ENCODE measurements around the gene MS4A3. TPM values are rescaled to one million over a fixed set of nuclear protein-coding genes. Genes with fewer than 3 reads are reported as not detected.

The MS4A3 gene
- total RNA-seq, 1 donor from 2014 or later = not detected

DNA sequence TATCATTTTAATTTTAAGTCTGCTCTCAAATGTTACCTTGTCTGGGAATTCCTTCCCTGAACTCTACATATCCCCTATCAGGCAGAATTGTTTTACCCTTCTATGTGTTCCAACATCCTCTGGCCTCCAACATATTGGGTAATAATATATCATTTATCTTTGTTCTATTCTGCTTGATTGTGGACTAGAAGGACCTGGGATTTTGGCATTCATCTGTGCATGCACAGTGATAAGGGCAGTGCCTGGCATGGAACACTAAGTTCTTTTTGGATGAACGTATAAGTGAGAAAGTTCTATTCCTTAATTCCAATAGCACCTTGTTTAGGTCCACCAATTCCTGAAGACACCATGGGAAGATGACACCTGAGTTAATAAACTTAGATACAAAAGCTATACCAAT is 30.8 kb downstream of the MS4A3 start:
- FAIRE-seq = no peak

DNA sequence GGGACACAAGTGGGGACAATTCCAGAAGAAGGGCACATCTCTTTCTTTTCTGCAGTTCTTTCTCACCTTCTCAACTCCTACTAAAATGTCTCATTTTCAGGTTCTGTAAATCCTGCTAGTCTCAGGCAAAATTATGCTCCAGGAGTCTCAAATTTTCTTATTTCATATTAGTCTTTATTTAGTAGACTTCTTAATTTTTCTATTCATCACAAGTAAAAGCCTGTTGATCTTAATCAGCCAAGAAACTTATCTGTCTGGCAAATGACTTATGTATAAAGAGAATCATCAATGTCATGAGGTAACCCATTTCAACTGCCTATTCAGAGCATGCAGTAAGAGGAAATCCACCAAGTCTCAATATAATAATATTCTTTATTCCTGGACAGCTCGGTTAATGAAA is 31.9 kb downstream of the MS4A3 start, which contains the start of gene MS4A2:
MS4A2 (plus strand) TSS at position 301 of the 400 bp plus-strand sequence. CDS start 102 bp downstream, outside the sequence.
- Histone ChIP-seq H3K27me3 (ENCODE audit: insufficient read depth, low read length) (no peaks in the 10 kb centered on the region), H3K9ac (ENCODE audit: low read length) (no peak within 1 kb of the TSS), H3K9me3 (ENCODE audit: insufficient read depth, low read depth, low read length) (no peaks in the 10 kb centered on the region), H3K36me3 (ENCODE audit: insufficient read depth, low read length) (no peaks in the 10 kb centered on the region), H3K79me2 (ENCODE audit: insufficient read depth, low read length) (no peaks in the 10 kb centered on the region), H3K27ac (ENCODE audit: low read depth, low read length) (no peak within 1 kb of the TSS), H4K20me1 (ENCODE audit: insufficient read depth, low read length) (no peaks in the 10 kb centered on the region), H3K4me1 (ENCODE audit: insufficient read depth, low read length) (no peaks in the 10 kb centered on the region), H3K4me3 (ENCODE audit: insufficient read depth, low read depth, low read length) (no peak within 1 kb of the TSS), H3K4me2 (ENCODE audit: low read length) (no peak within 1 kb of the TSS), H2AFZ (ENCODE audit: low read depth, low read length) (no peak within 1 kb of the TSS)
- DNase-seq (ENCODE audit: low read depth) = no peak
- no peak within 1 kb of the TSS for H3K4me3 Mint-ChIP-seq (ENCODE audit: unreplicated experiment)
- H3K27ac Mint-ChIP-seq (ENCODE audit: unreplicated experiment) = no peak within 1 kb of the TSS
- no peaks in the 10 kb centered on the region for H3K27me3 Mint-ChIP-seq (ENCODE audit: low read depth, unreplicated experiment)
- no peak for TF ChIP-seq CTCF (IDR thresholded peaks at IDR 0.05; ENCODE audit: insufficient read depth, low read depth, low read length)
- no peak for TF ChIP-seq EZH2 (IDR thresholded peaks at IDR 0.05; ENCODE audit: insufficient read depth, low read length)
- H3K36me3 Mint-ChIP-seq (ENCODE audit: low read depth, unreplicated experiment) = no peaks in the 10 kb centered on the region
- no peaks in the 10 kb centered on the region for H3K9me3 Mint-ChIP-seq (ENCODE audit: unreplicated experiment)
- FAIRE-seq = no peak
- H3K4me1 Mint-ChIP-seq (ENCODE audit: low read depth, unreplicated experiment) = no peaks in the 10 kb centered on the region

More for the DNA sequence above, 30.8 kb downstream of the MS4A3 start:
- Mint-ChIP-seq H3K36me3 (ENCODE audit: low read depth, unreplicated experiment) (no peaks in the 10 kb centered on the region), H3K27me3 (ENCODE audit: low read depth, unreplicated experiment) (no peaks in the 10 kb centered on the region), H3K9me3 (ENCODE audit: unreplicated experiment) (no peaks in the 10 kb centered on the region), H3K27ac (ENCODE audit: unreplicated experiment) (no peak overlapping the region), H3K4me3 (ENCODE audit: unreplicated experiment) (no peak overlapping the region), H3K4me1 (ENCODE audit: low read depth, unreplicated experiment) (no peaks in the 10 kb centered on the region)
- no peaks in the 10 kb centered on the region for H3K79me2 ChIP-seq (ENCODE audit: insufficient read depth, low read length)
- no peak overlapping the region for H3K4me3 ChIP-seq (ENCODE audit: insufficient read depth, low read depth, low read length)
- TF ChIP-seq CTCF (IDR thresholded peaks at IDR 0.05; ENCODE audit: insufficient read depth, low read depth, low read length) (no peak), EZH2 (IDR thresholded peaks at IDR 0.05; ENCODE audit: insufficient read depth, low read length) (no peak)
- no peak overlapping the region for H3K9ac ChIP-seq (ENCODE audit: low read length)
- H3K36me3 ChIP-seq (ENCODE audit: insufficient read depth, low read length) = no peaks in the 10 kb centered on the region
- no peaks in the 10 kb centered on the region for H3K9me3 ChIP-seq (ENCODE audit: insufficient read depth, low read depth, low read length)
- H3K4me1 ChIP-seq (ENCODE audit: insufficient read depth, low read length) = no peaks in the 10 kb centered on the region
- DNase-seq (ENCODE audit: low read depth) = no peak
- H3K27me3 ChIP-seq (ENCODE audit: insufficient read depth, low read length) = no peaks in the 10 kb centered on the region
- no peak overlapping the region for H2AFZ ChIP-seq (ENCODE audit: low read depth, low read length)
- H3K27ac ChIP-seq (ENCODE audit: low read depth, low read length) = no peak overlapping the region
- no peaks in the 10 kb centered on the region for H4K20me1 ChIP-seq (ENCODE audit: insufficient read depth, low read length)
- no peak overlapping the region for H3K4me2 ChIP-seq (ENCODE audit: low read length)

- Mint-ChIP-seq H3K9me3 (ENCODE audit: unreplicated experiment) (no peaks in the 10 kb centered on the region), H3K4me1 (ENCODE audit: low read depth, unreplicated experiment) (no peaks in the 10 kb centered on the region), H3K27me3 (ENCODE audit: low read depth, unreplicated experiment) (no peaks in the 10 kb centered on the region), H3K36me3 (ENCODE audit: low read depth, unreplicated experiment) (no peaks in the 10 kb centered on the region), H3K27ac (ENCODE audit: unreplicated experiment) (no peak overlapping the region), H3K4me3 (ENCODE audit: unreplicated experiment) (no peak overlapping the region)
- no peak for TF ChIP-seq CTCF (IDR thresholded peaks at IDR 0.05; ENCODE audit: insufficient read depth, low read depth, low read length)
- TF ChIP-seq EZH2 (IDR thresholded peaks at IDR 0.05; ENCODE audit: insufficient read depth, low read length) = no peak
- Histone ChIP-seq H3K27ac (ENCODE audit: low read depth, low read length) (no peak overlapping the region), H4K20me1 (ENCODE audit: insufficient read depth, low read length) (no peaks in the 10 kb centered on the region), H3K27me3 (ENCODE audit: insufficient read depth, low read length) (no peaks in the 10 kb centered on the region), H3K9ac (ENCODE audit: low read length) (no peak overlapping the region), H3K4me1 (ENCODE audit: insufficient read depth, low read length) (no peaks in the 10 kb centered on the region), H3K4me2 (ENCODE audit: low read length) (no peak overlapping the region), H3K9me3 (ENCODE audit: insufficient read depth, low read depth, low read length) (no peaks in the 10 kb centered on the region), H3K4me3 (ENCODE audit: insufficient read depth, low read depth, low read length) (no peak overlapping the region), H3K79me2 (ENCODE audit: insufficient read depth, low read length) (no peaks in the 10 kb centered on the region), H3K36me3 (ENCODE audit: insufficient read depth, low read length) (no peaks in the 10 kb centered on the region), H2AFZ (ENCODE audit: low read depth, low read length) (no peak overlapping the region)
- FAIRE-seq = no peak
- DNase-seq (ENCODE audit: low read depth) = no peak
Measured at GRCh38 chr11:60095477-60096120, 39.1 kb downstream of the MS4A3 start.

All from astrocyte (in vitro differentiated cells and primary cell).